Measurements from ENCODE around the gene NTSR2.

GRCh38 chr2:11712866-11713265 lies 42.9 kb upstream of the NTSR2 start:
- TF ChIP-seq CTCF (IDR thresholded peaks at IDR 0.05) (no peak), EZH2 (IDR thresholded peaks at IDR 0.05) (no peak), EZH2phosphoT487 (IDR thresholded peaks at IDR 0.05) (no peak)

All from neural progenitor cell (in vitro differentiated cells).